ENCODE data around the gene FALEC. TPM values are rescaled to one million over a fixed set of nuclear protein-coding genes. Genes with fewer than 3 reads are reported as not detected.

FALEC gene
- total and polyA plus RNA-seq, 9 of the 15 experiments (the other 6 are each of a cell fraction or from before 2014, with no cell fraction given), result 0.15 to 1.8 (median 0.53) TPM; not detected in 5

GRCh38 chr1:150507912-150508864 is 7.4 kb upstream of the FALEC start, which contains the start of gene ECM1 (continued):
- TF ChIP-seq E2F4 (CRISPR knock-in tag; IDR thresholded peaks at IDR 0.05; ENCODE audit: low read depth) (no peak), ETV6 (IDR thresholded peaks at IDR 0.05; ENCODE audit: borderline replicate concordance in 1 of 2, low read depth in 2 of 2, low read length in 1 of 2) (no peak), ETV6 (CRISPR knock-in tag; IDR thresholded peaks at IDR 0.05; ENCODE audit: borderline replicate concordance) (no peak), ZFPM2 (CRISPR knock-in tag; IDR thresholded peaks at IDR 0.05) (no peak), HOXB6 (CRISPR knock-in tag; IDR thresholded peaks at IDR 0.05; ENCODE audit: borderline replicate concordance) (0 out of 2 replicates have a peak, but pooled peaks have one; percentile 78), HDGF (IDR thresholded peaks at IDR 0.05) (no peak), RBM39 (optimal IDR thresholded peaks at IDR 0.05; ENCODE audit: low read depth, low read length) (no peak), MEF2A (IDR thresholded peaks at IDR 0.05; ENCODE audit: control insufficient read depth, low read depth, low read length) (no peak), ZNF311 (CRISPR knock-in tag; IDR thresholded peaks at IDR 0.05) (no peak), SIRT6 (IDR thresholded peaks at IDR 0.05; ENCODE audit: low read depth, low read length) (no peak), ZNF395 (CRISPR knock-in tag; IDR thresholded peaks at IDR 0.05) (no peak), BRCA1 (IDR thresholded peaks at IDR 0.05) (no peak), BRCA1 (CRISPR knock-in tag; IDR thresholded peaks at IDR 0.05) (no peak), ZNF133 (CRISPR knock-in tag; IDR thresholded peaks at IDR 0.05) (no peak), BRD4 (IDR thresholded peaks at IDR 0.05) (no peak), CREB3L1 (IDR thresholded peaks at IDR 0.05; ENCODE audit: borderline replicate concordance, low read depth) (no peak), SMC3 (conservative IDR thresholded peaks at IDR 0.05; ENCODE audit: insufficient read depth, low read depth, low read length) (no peak), JUN (IDR thresholded peaks at IDR 0.05; ENCODE audit: borderline replicate concordance, low read depth, low read length) (peak; percentile 90), JUN (CRISPR knock-in tag; IDR thresholded peaks at IDR 0.05; ENCODE audit: borderline replicate concordance) (no peak), TCFL5 (CRISPR knock-in tag; conservative IDR thresholded peaks at IDR 0.05) (no peak)
- TF ChIP-seq, protein P1, sequence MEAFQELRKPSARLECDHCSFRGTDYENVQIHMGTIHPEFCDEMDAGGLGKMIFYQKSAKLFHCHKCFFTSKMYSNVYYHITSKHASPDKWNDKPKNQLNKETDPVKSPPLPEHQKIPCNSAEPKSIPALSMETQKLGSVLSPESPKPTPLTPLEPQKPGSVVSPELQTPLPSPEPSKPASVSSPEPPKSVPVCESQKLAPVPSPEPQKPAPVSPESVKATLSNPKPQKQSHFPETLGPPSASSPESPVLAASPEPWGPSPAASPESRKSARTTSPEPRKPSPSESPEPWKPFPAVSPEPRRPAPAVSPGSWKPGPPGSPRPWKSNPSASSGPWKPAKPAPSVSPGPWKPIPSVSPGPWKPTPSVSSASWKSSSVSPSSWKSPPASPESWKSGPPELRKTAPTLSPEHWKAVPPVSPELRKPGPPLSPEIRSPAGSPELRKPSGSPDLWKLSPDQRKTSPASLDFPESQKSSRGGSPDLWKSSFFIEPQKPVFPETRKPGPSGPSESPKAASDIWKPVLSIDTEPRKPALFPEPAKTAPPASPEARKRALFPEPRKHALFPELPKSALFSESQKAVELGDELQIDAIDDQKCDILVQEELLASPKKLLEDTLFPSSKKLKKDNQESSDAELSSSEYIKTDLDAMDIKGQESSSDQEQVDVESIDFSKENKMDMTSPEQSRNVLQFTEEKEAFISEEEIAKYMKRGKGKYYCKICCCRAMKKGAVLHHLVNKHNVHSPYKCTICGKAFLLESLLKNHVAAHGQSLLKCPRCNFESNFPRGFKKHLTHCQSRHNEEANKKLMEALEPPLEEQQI (IDR thresholded peaks at IDR 0.05), result no peak

All from K562 (cell line).